NCI-H345 (cell line): ENCODE measurements around the gene CBLC.

Experiments
- DNase-seq: peaks from one replicate; lab custom pipeline; 2025; lab: John Stamatoyannopoulos, UW

The CBLC gene

GRCh38 chr19:44746946-44747738, 30.5 kb upstream of the CBLC start:
- peak; percentile 46 for DNase-seq

- no peak for DNase-seq
Measured at GRCh38 chr19:44747739-44748425, 29.8 kb upstream of the CBLC start.

DNA sequence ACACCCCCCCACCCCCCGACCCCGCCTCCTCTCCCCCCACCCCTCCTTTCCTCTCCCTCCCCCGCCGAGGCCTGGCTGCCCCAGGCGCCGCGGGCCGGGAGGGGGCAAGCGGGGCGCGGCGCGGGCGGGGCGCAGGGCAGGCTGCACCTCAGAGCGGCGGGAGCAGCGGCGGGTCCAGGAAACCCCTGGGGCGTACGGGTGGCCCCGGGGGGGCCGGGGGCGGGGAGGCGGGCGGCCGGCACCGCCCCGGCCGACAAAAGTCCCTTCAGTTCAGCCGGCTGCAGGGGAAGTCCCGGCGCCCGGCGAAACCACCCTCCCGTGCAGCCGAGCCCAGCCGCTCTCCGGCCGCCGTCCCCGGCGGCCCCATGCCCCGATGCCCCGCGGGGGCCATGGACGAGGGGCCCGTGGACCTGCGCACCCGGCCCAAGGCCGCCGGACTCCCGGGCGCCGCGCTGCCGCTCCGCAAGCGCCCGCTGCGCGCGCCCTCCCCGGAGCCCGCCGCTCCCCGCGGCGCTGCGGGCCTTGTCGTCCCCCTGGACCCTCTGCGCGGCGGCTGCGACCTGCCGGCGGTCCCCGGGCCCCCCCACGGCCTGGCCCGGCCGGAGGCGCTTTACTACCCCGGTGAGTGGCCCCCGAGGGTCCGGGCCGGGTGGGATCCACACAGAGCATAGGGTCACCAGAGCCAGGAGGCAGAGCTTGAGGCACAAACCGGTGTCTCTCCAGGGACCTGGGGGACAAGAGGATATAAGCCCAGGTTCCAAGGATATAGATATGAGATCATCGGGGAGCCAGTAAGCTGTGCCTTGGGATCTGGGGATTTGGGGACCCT, 29.1 kb upstream of the CBLC start, which contains the start of gene BCL3:
Gene BCL3, plus strand, starts transcription at position 283 of the 829 bp plus-strand sequence. Its CDS starts 83 bp downstream, at position 366.
- DNase-seq = peak; percentile 23

- DNase-seq = no peak
Measured at GRCh38 chr19:44749292-44749691, 28.4 kb upstream of the CBLC start.

- DNase-seq = no peak
Measured at GRCh38 chr19:44749994-44750393, 27.7 kb upstream of the CBLC start.

- no peak for DNase-seq
Measured at GRCh38 chr19:44752123-44752815, 25.4 kb upstream of the CBLC start.

- peak; percentile 39 for DNase-seq
Measured at GRCh38 chr19:44752816-44753625, 24.7 kb upstream of the CBLC start.

DNA sequence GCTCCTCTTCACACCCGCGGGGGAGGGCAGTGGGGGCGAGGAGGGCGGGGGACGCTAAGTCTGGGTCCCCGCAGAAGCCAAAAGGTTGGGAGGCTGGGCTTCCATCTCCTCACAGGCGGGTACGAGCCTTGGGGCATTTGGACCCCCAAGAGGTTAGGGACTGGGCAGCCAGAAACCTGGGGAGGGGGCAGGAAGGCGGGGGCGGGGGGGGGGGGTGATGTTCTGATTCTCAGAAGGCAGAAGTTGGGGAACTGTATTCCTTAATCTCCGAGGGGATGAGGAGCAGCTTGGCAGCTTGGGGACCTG, 24.1 kb upstream of the CBLC start:
- DNase-seq = no peak

GRCh38 chr19:44753932-44754749, 23.5 kb upstream of the CBLC start:
- DNase-seq = no peak

GRCh38 chr19:44754750-44755080, 23.0 kb upstream of the CBLC start:
- DNase-seq = no peak

DNA sequence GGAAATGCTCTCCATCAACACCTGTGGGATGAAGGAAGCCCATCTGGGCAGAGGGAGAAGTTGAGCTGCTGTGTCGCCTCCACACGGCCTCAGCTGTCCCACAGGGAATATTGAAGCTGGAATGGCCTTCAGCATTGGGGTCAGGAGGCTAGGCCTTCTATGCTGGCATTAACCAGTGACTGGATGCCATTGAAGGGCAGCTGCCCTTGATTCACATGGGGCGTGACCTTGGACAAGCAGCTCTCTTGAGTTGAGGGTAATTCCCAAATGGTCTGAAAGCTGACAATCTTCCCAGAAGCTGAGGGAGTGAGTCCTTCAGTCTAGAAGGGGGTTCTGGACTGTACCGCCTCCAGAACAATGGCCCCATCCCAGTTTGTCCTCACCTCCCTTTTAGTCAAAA, 22.5 kb upstream of the CBLC start:
- no peak for DNase-seq

GRCh38 chr19:44756089-44756562, 21.6 kb upstream of the CBLC start:
- no peak for DNase-seq

GRCh38 chr19:44757057-44757734, 20.5 kb upstream of the CBLC start:
- DNase-seq = no peak

GRCh38 chr19:44757735-44758505, 19.8 kb upstream of the CBLC start:
- no peak for DNase-seq

- DNase-seq = no peak
Measured at GRCh38 chr19:44758596-44758995, 19.1 kb upstream of the CBLC start.

DNA sequence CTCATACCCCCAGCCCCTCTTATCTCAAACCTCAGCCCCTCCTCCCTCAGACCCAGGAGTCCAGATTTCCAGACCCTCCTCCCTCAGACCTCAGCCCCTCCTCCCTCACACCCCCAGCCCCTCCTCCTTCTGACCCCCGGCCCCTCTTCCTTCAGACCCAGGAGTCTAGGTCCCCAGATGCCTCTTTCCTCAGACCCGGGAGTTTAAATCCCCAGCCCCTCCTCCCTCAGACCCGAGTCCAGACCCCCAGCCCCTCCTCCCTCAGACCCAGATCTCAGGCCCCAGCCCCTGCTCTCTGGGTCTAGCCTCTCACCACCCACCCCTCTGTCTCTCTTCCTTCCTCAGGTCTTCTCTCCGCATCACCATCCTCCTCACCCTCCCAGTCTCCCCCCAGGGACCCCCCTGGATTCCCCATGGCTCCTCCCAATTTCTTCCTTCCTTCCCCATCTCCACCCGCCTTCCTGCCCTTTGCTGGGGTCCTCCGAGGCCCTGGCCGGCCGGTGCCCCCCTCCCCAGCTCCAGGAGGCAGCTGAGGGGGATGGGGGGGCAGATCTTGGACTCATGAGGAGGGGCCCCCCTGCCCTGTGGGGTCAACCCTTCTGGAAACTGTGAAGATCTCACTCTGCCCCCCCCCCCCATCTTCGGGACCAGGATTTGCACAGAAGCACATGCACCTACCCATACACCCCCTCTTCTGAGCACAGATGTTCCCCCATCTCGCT, 18.4 kb upstream of the CBLC start:
- DNase-seq = no peak

GRCh38 chr19:44762038-44762437, 15.7 kb upstream of the CBLC start:
- DNase-seq = no peak
